GM19193 (cell line): Measurements from ENCODE around the gene LINS1.

Experiments used
- POLR2A ChIP-seq: IDR thresholded peaks from 4 replicates; pipeline ENCODE4 v1.6.1; 2011; ENCODE audit not compliant: insufficient read depth, insufficient read length; ENCODE audit errors: extremely low read depth

The LINS1 gene, protein sequence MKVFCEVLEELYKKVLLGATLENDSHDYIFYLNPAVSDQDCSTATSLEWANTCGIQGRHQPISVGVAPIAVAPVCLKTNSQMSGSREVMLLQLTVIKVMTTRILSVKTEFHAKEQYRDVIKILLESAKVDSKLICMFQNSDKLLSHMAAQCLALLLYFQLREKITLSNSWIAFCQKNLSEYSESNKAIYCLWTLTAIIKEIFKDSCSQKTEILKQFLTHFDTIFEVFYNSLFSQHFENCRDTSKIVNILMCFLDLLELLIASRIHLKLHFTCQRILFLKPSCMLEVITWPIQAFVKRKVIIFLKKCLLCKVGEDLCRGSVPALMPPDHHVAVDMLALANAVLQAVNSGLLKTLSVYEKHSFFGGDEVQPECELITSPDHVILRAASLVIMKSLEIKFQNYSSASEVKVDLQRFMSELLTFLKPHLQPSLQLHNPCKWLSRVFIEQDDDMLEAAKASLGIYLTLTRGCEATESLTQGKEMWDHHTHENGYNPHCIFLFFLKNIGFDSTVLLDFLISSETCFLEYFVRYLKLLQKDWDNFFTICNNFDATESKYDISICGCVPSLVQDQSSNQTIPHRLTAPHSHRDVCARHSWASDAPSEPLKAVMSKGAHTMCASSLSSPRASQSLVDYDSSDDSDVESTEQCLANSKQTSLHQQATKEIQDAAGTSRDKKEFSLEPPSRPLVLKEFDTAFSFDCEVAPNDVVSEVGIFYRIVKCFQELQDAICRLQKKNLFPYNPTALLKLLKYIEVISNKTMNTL

DNA sequence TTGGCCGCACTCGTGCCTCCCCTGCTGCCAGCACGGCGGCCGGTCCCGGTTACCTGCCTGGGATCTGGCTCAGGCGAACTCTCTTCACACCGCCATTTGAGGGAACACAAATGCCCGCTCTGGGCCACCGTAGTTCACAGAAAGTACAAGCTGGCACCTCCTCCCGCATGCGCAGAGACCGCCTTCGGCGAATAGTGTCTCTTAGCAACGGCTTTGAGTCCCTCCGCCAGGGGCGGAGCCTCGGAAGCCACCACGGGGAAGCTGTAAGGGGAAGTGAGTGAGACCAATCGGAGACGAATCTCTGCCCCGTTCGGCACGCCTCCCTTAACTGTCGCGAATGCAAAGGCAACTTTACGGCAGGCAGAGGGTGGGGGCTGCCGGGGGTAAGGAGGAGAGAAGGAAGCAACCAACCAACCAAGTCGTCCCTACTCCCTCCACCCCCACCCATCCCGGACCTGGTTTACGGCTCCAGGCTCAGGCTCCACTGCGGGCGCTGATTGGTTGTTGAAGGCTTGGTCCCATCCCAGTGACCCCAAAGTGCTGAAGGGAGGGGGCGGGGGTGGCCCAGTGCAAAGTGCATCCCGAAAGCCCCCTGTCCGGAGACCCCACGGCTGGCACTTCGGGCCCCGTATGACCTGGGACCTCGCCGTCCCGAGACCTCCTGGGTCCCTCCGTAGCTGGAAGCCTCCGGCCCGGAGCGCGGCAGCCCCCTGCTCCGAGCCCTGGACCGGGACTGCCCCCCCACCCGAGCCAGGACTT is at the start of gene LINS1, which contains the start of gene ASB7:
LINS1 (minus strand) TSS at position 121 of the 759 bp plus-strand sequence. CDS start 21,342 bp downstream, outside the sequence.
ASB7 (plus strand) TSS at position 526 of the 759 bp plus-strand sequence. CDS start 9,628 bp downstream, outside the sequence.
- peak; percentile 60 for TF ChIP-seq POLR2A

DNA sequence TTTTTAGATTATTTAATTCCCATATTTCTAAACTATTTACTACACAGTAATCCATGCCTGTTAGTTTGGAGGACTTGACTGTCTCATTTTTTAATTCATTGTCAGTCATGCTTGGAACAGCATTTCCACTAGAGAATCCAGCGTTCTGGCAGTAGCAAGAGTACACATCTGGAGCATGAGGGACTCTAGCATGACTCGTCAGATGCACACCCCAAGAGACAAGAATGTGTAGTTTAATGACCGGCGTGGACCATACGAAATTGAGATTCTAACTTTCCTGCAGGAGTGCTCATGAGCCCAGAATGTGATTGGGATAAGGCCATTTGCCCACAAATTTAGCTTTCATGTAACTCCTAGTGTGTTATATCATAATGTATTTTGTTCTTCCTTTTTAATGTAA is 49.3 kb upstream of the LINS1 start:
- no peak for TF ChIP-seq POLR2A

DNA sequence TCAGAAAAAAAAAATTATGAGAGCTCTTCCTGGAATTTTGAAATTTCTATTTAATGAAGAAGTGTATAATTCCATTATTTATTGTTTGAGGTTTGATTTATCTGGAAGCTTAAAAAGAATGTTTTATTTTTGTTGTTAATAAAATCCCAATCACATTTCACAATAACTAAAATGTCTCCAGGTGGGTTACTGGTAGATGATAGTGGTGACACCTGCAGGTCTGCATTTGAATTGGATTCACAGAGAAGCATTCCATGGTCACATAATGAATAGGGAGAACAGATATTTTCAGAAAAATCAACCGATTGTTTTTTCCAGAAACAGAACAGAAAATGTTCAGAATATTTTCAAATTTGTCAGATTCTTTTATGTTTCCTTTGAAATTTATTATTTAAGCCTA is 48.7 kb upstream of the LINS1 start:
- no peak for TF ChIP-seq POLR2A

DNA sequence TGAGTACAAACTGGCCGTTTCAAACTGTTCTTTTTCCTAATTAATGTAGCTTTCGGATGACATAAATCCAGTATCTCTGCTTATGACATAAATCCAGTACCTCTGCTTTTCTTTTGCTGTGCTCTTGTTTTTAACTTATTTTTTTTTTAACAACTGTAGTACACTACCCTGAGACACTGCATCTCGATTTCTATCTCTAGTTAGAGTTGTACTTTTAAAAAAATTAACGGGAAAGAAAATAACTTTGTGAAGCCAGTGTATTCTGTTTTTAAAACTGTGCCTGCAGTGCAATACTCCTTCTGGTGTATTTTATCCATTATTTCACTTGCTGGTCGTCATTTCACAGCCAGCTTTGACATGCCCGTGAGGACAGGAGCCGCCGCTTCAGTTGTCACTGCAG is 47.0 kb upstream of the LINS1 start:
- no peak for TF ChIP-seq POLR2A

DNA sequence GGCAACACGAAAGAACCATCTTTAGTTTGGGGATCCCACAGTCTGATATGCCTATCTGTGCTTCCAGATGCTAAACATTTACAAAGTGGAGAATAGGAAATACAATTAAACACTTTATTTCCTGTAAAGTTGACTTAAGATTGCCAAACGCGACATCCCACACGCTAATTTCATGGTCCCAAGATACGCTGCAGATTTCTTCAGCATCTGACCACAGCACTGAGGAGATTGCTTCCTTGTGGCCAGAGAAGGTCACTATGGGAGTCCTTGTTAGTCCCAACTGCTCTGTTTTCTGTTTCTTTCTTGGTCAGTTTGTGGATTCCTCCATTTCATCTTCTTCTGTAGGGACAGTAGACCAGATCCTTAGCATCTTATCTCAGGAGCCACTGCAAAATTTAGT is 43.7 kb upstream of the LINS1 start:
- no peak for TF ChIP-seq POLR2A

DNA sequence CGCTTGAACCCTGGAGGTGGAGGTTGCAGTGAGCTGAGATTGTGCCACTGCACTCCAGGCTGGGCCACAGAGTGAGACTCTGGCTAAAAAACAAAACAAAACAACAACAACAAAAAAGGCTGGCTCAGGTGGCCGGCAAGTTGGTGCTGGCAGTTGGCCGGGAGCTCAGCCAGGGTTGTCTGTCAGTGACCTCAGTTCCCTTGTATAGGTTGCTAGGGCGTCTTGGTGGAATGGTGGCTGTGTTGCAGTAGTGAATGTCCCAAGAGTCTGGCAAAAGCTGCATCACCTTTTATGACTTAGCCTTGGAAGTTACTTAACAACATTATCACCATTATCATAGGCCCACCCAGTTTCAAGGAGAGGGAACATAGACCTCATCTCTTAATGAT is 41.0 kb upstream of the LINS1 start:
- no peak for TF ChIP-seq POLR2A

DNA sequence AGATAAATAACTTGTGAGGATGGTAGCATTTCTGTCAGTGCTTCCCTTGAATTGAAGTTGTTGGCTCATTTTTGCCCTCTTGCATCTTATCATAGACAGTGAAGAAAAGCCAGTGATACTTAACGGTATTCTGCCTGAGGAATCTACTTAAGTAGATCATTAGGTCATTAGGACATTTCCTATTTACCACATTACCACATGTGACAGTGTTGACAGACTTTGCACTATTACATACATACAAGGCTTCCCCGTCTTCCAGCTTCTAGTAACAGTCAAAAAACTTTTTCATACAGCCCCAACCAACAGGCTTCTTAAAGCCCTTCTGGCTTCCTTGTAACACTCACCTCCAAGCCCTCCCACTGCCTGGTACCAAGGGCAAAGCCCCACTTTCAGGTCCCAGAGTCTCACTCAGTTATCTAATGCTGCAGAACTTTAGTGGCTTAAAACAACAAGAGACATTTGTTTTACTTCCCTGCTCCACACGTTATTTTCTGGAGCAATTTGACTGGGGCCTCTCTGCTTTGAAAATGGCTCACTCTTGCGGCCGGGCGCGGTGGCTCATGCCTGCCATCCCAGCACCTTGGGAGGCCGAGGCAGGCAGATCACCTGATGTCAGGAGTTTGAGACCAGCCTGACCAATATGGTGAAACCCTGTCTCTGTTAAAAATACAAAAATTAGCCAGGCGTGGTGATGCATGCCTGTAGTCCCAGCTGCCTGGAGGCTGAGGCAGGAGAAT is 40.4 kb upstream of the LINS1 start:
- no peak for TF ChIP-seq POLR2A

DNA sequence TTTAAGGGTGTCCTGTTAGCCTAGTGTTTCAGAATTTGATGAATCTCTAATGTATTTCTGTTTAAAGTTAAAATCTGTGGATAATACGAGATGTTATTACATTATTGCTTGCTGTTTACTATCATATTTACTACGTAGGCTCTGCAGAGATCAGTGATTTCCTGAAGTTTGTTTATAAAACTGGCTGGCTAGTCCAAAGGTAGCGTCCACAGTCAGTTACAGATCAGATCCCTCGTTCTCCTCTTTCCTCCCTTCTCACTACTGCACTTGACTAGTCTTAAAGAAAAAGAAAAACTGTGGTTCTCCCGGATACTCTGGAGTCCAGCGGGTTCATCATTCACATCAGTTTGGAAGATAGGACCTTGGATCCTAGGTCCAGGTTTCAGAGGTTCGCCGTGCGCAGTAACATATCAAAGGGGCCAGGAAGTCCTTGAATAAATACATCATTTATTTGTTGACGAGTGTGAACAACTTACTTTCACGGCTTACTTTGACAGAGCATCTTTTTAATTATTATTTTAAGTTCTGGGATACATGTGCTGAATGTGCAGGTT is 36.3 kb upstream of the LINS1 start:
- TF ChIP-seq POLR2A = no peak

DNA sequence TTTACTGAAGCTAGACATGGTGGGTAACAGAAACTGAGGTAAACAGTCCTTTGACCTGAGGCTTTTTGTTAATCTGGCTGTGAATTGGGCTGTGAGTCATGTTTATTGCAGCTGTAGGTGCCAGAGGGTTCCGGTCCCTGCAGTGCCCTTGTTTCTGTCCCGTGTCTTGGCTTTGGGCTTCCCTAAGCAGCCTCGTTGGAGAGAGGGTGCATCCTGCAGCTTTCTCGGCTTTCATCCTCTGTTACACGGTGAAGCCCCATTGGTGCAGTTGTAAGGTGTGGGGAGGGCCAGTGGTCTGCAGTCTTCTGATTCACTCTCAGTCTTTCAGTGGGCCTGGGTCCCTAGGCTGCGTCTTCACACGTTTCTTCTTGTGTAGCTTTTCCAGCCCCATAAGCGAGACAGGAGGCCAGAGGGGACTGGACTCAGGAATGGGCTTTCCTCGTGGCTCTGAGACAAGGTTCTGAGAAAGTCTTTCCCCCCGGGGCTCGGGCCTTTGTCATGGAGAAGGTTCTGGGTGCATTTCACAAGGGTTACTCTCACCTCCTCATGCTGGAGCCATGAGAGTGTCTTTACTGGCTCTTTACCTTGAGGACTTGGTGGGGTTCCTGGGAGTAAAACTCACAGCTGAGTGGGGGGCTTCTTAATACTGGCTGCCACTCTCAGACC is 33.6 kb upstream of the LINS1 start:
- TF ChIP-seq POLR2A = no peak

DNA sequence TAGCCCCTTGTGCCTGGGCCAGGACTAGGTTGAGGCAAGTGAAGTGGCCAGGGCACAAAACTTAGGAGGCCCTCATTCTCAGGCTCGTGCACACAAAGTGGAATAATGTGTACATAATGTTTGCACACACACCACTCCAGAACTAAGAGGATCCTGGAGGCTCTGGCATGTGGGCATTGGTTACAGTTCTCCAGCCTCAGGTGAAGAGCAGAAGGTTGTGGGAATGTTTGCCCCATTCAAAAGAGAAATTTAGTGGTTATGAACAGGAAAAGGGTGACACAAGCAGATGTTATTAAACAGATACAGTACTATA is 31.7 kb upstream of the LINS1 start:
- no peak for TF ChIP-seq POLR2A

DNA sequence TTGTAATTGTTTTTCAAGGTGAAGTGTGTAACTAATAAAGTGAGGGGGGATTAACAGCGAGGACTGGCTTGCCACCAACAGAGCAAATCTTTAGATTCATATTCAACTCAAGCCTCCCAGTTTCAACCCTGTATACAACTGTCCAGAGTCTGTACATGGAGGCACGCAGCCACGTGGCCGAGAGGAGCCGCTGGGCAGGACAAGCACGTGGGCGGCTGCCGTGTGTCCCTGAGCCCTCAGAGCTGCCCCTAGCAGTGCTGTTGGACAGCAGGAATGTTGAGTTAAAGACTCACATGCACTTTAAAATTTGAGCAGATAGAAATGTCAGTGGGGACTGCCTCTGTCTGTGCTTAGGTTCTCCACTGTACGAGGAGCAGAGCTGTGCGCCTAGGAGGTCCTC is 29.8 kb upstream of the LINS1 start:
- TF ChIP-seq POLR2A = no peak

DNA sequence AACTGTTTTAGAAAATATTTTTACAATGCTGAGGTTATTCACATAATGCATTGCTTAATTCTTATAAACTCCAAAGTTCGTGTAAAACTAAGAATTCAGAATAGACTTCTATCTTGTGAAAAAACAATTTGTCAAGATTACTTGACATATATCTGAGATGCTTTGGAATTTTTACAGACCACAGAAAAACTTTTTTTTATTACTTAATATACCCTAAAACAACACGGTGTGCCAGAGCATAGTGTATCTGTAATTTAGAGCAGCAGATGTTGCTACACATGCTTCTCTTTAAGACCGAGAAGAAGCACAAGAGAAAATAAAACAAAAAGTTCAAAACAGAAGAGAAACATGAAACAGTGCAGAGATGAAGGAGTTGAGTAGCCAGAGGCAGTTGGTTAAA is 26.8 kb upstream of the LINS1 start:
- TF ChIP-seq POLR2A = no peak

DNA sequence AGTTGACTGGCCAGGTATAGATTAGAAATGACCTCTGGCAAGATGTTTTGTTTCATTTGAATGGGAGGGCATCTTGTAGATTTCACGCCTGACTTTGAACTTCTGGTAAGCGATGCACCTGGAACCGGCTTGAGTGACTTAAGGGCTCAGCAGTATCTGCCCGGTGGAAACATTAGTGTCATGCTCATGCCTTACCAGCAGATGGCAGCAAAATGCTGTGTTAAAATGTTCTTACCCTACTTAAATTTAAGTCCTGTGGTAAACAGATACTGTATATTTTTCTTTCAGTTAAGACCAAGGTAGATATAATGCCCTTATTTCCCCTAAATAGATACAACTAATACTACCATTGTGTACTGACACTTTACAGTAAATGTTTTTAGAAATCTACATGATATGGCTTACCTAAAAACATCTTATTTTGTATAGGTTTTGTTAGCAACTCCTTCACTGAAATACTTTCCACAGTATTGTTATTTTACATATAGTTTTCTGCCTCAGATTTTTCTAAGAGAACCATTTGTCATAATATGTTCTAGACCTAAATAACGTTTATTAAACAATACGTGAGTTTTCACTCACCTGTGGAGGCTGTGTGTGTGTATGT is 25.9 kb upstream of the LINS1 start:
- no peak for TF ChIP-seq POLR2A

DNA sequence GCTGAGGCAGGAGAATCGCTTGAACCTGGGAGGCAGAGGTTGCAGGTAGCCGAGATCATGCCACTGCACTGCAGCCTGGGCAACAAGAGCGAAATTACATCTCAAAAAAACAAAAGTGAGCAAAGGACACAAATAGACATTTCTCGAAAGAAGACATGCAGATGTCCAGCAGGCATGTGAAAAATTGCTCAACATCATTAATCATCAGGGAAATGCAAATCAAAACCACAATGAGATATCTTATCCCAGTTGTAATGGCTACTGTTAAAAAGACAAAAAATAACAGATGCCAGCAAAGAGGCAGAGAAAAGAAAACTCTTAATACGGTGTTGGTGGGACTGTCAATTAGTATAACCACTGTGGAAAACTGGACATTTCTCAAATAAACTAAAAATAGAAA is 21.3 kb upstream of the LINS1 start:
- no peak for TF ChIP-seq POLR2A

DNA sequence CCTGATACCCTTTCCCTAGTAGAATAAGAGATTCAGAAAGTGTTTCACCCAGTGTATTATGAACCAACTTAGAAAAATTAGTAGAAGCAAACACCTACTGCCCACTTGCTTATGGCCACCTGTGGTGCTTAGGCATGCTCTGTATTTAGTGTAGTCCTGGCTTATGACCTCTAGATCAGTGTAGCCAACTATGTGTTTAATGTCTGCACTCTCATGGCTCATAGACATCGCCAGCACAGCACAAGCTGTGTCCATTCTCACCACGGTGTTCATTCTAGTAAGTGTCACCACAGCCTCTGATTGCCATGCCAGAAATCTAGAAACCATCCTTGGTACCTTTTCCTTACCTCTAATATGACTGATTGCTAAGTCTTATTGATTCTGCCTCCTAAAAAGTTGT is 14.7 kb upstream of the LINS1 start:
- no peak for TF ChIP-seq POLR2A
